Dendritic cell treated with granulocyte-macrophage colony-stimulating factor and Interleukin-4, amounts not matched to agents 40 ng/mL and 50 ng/mL, for 4 days (primary cell): ENCODE measurements around the gene ANKRD28.
A peak's percentile ranks its signal among the peaks of the same experiment; 100 is the strongest.

Experiments used
- H3K27ac Mint-ChIP-seq: one replicate; pipeline ENCODE4 v1.8.0; 2022; ENCODE audit warnings: mild to moderate bottlenecking, mixed read lengths
- H3K27me3 Mint-ChIP-seq: one replicate; pipeline ENCODE4 v1.8.0; 2022; ENCODE audit warnings: mild to moderate bottlenecking, mixed read lengths
- H3K36me3 Mint-ChIP-seq: one replicate; pipeline ENCODE4 v1.8.0; 2022; ENCODE audit warnings: low read depth, mixed read lengths
- H3K4me1 Mint-ChIP-seq: one replicate; pipeline ENCODE4 v1.8.0; 2022; ENCODE audit warnings: low read depth, mixed read lengths
- H3K4me3 Mint-ChIP-seq: one replicate; pipeline ENCODE4 v1.8.0; 2022; ENCODE audit warnings: mild to moderate bottlenecking, moderate library complexity, mixed read lengths
- H3K9me3 Mint-ChIP-seq: one replicate; pipeline ENCODE4 v1.8.0; 2022; ENCODE audit warnings: mixed read lengths
- intact Hi-C: fragments of 100-400 bp; cut with micrococcal nuclease; formaldehyde crosslinking; loops from one replicate; pipeline ENCODE4 v1.15.0; 2022

ANKRD28 gene

GRCh38 chr3:15649341-15649740, 148.4 kb downstream of the ANKRD28 start:
- Mint-ChIP-seq H3K27me3 (peaks cover 51% of the 10 kb centered on the region), H3K9me3 (no peaks in the 10 kb centered on the region), H3K27ac (no peak overlapping the region), H3K4me3 (no peak overlapping the region), H3K36me3 (no peaks in the 10 kb centered on the region), H3K4me1 (peaks cover 23% of the 10 kb centered on the region)
- intact Hi-C loops = no loop called here

DNA sequence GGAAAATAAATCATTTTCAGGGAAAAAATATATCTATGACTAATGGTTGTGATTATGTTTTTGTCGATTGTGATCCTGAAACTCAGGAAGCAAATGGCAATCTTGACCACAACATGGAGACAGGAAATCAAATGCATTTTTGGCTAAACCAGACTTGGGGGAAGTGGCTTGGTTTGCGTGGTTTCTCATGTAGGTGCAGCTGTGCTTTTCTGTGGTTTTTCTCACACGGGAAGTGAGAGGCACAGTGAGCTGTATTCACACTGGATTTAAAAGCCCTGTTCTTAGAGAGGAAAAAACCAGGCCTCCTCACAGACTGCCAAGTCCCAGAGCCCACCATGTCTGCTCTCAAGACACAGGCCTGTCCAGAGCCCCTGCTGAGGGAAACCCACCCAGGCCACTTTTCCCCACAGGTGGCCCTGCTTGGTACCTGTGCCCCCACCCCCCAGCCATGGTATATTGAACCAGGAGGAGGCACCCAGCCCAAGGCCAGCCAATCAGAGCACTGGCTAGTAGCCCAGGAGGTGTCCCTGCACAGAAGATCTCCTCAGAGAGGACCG, 150.1 kb downstream of the ANKRD28 start:
- Mint-ChIP-seq H3K4me1 (peaks cover 23% of the 10 kb centered on the region), H3K27ac (peak overlapping the region; percentile 74), H3K27me3 (peaks cover 46% of the 10 kb centered on the region)

DNA sequence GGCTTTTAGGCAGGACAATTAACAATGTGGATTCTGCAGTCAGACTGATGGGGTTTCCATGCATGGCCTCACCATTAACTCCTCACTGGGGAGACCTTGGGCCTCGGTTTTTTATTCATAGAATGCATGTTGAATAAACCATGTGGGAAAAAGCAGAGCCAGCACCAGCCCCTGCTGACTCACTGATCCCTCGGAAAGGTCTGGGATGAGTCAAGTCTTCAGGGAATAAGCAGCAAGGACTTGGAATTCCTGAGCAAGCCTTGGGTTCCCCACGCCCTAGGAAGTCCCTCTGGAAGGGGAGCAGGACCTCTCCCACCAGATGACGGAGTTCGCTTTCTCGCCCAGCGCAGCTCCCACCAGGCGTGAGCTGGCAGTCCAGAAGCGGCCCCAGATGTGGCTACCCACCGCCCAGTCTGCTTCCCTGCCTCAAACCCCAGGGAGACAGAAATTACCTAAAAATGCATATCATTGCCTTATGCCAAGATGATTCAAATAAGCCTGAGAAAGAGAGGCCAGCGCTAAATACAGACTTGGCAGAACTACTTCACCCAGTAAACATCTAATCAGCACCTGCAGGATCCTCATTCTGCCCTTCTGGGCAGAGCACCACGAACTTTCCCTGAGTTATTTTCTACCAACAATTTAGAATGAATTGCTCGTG, 150.8 kb downstream of the ANKRD28 start:
- peaks cover 16% of the 10 kb centered on the region for H3K36me3 Mint-ChIP-seq
- H3K27ac Mint-ChIP-seq = peak overlapping the region; percentile 74
- H3K4me1 Mint-ChIP-seq = peaks cover 23% of the 10 kb centered on the region
- H3K27me3 Mint-ChIP-seq = peaks cover 42% of the 10 kb centered on the region
- intact Hi-C loops = no loop called here
- H3K4me3 Mint-ChIP-seq = no peak overlapping the region
- H3K9me3 Mint-ChIP-seq = no peaks in the 10 kb centered on the region

More for the DNA sequence above, 150.1 kb downstream of the ANKRD28 start:
- intact Hi-C loops = no loop called here
- Mint-ChIP-seq H3K36me3 (peaks cover 10% of the 10 kb centered on the region), H3K9me3 (no peaks in the 10 kb centered on the region), H3K4me3 (peak overlapping the region; percentile 23)

GRCh38 chr3:15645740-15646501, 151.9 kb downstream of the ANKRD28 start:
- no peak overlapping the region for H3K4me3 Mint-ChIP-seq
- peaks cover 23% of the 10 kb centered on the region for H3K4me1 Mint-ChIP-seq
- peaks cover 34% of the 10 kb centered on the region for H3K27me3 Mint-ChIP-seq
- H3K9me3 Mint-ChIP-seq = no peaks in the 10 kb centered on the region
- intact Hi-C loops = no loop called here
- no peak overlapping the region for H3K27ac Mint-ChIP-seq
- peaks cover 18% of the 10 kb centered on the region for H3K36me3 Mint-ChIP-seq

GRCh38 chr3:15645246-15645645, 152.5 kb downstream of the ANKRD28 start:
- peaks cover 18% of the 10 kb centered on the region for H3K36me3 Mint-ChIP-seq
- H3K27ac Mint-ChIP-seq = no peak overlapping the region
- peaks cover 23% of the 10 kb centered on the region for H3K4me1 Mint-ChIP-seq
- intact Hi-C loops = no loop called here
- H3K4me3 Mint-ChIP-seq = no peak overlapping the region
- H3K27me3 Mint-ChIP-seq = peaks cover 27% of the 10 kb centered on the region
- no peaks in the 10 kb centered on the region for H3K9me3 Mint-ChIP-seq

GRCh38 chr3:15638891-15639262, 158.9 kb downstream of the ANKRD28 start:
- no peak overlapping the region for H3K4me3 Mint-ChIP-seq
- no peaks in the 10 kb centered on the region for H3K27me3 Mint-ChIP-seq
- no peaks in the 10 kb centered on the region for H3K9me3 Mint-ChIP-seq
- H3K27ac Mint-ChIP-seq = no peak overlapping the region
- intact Hi-C loops = no loop called here
- H3K36me3 Mint-ChIP-seq = peaks cover 27% of the 10 kb centered on the region
- H3K4me1 Mint-ChIP-seq = peaks cover 21% of the 10 kb centered on the region

GRCh38 chr3:15638193-15638890, 159.4 kb downstream of the ANKRD28 start:
- intact Hi-C loops = no loop called here
- Mint-ChIP-seq H3K4me1 (peaks cover 21% of the 10 kb centered on the region), H3K9me3 (no peaks in the 10 kb centered on the region), H3K27me3 (no peaks in the 10 kb centered on the region), H3K4me3 (no peak overlapping the region), H3K27ac (no peak overlapping the region), H3K36me3 (peaks cover 22% of the 10 kb centered on the region)

- Mint-ChIP-seq H3K4me1 (peaks cover 21% of the 10 kb centered on the region), H3K27ac (no peak overlapping the region), H3K27me3 (no peaks in the 10 kb centered on the region), H3K9me3 (no peaks in the 10 kb centered on the region), H3K36me3 (peaks cover 16% of the 10 kb centered on the region), H3K4me3 (no peak overlapping the region)
- intact Hi-C loops = no loop called here
Observed at GRCh38 chr3:15637131-15637951, 160.4 kb downstream of the ANKRD28 start.

DNA sequence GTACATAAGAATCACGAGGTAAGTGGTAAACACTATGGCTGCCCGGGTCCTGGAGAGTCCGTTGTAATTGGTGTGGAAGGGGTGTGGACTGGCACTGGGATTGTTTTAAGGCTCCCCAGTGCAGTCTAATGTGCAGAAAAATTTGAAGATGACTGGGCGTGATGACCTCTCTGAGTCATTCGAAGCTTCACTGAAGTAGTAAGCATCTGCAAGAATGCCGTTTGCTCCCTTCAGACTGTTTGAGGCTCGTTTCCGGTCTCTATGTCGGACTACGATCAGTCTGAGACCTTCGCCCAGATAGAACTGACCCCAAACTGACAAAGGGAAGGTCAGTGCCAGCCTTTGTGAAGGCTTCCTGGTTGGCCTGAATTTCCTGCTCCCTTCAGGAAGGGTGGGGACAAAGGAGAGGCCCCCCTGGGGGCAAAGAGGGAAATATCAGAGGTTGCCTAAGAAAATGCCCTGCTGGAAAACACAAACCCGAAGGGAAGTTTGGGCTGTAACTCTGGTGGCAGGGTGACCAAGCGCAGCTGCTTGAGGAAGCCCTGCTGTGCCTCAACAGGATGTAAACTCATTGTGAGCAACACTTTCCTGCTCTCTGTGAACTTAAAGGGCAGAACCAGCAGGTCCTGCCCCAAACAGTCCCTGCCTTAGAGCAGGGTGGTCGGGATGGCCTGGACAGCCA, 161.6 kb downstream of the ANKRD28 start:
- no peaks in the 10 kb centered on the region for H3K9me3 Mint-ChIP-seq
- H3K4me1 Mint-ChIP-seq = peaks cover 21% of the 10 kb centered on the region
- H3K4me3 Mint-ChIP-seq = peak overlapping the region; percentile 49
- intact Hi-C loops = no loop called here
- H3K27ac Mint-ChIP-seq = peak overlapping the region; percentile 80
- peaks cover 11% of the 10 kb centered on the region for H3K36me3 Mint-ChIP-seq
- no peaks in the 10 kb centered on the region for H3K27me3 Mint-ChIP-seq

- Mint-ChIP-seq H3K27ac (no peak overlapping the region), H3K36me3 (peaks cover 11% of the 10 kb centered on the region), H3K4me1 (peaks cover 22% of the 10 kb centered on the region), H3K9me3 (no peaks in the 10 kb centered on the region), H3K4me3 (no peak overlapping the region), H3K27me3 (no peaks in the 10 kb centered on the region)
- intact Hi-C loops = no loop called here
Observed at GRCh38 chr3:15635121-15635661, 162.6 kb downstream of the ANKRD28 start.

- intact Hi-C loops = no loop called here
- Mint-ChIP-seq H3K4me1 (peaks cover 26% of the 10 kb centered on the region), H3K4me3 (no peak overlapping the region), H3K9me3 (no peaks in the 10 kb centered on the region), H3K27ac (no peak overlapping the region), H3K36me3 (peaks cover 11% of the 10 kb centered on the region), H3K27me3 (no peaks in the 10 kb centered on the region)
Observed at GRCh38 chr3:15634671-15635070, 163.1 kb downstream of the ANKRD28 start.

- Mint-ChIP-seq H3K27ac (no peak overlapping the region), H3K4me1 (peaks cover 26% of the 10 kb centered on the region)
- intact Hi-C loops = no loop called here
Observed at GRCh38 chr3:15633766-15634598, 163.8 kb downstream of the ANKRD28 start.

More at GRCh38 chr3:15633766-15634598, 163.8 kb downstream of the ANKRD28 start:
- H3K4me3 Mint-ChIP-seq = no peak overlapping the region
- H3K27me3 Mint-ChIP-seq = no peaks in the 10 kb centered on the region
- no peaks in the 10 kb centered on the region for H3K9me3 Mint-ChIP-seq
- H3K36me3 Mint-ChIP-seq = peaks cover 11% of the 10 kb centered on the region
